Caki2 (cell line): Measurements from ENCODE around the gene ATN1. TPM values are rescaled to one million over a fixed set of nuclear protein-coding genes. Genes with fewer than 3 reads are reported as not detected.

Experiments
- DNase-seq: peaks from one replicate; pipeline ENCODE4 v3.0.0-alpha.2; 2015; ENCODE audit warnings: low read depth
- in situ Hi-C: cut with HindIII; loops from 2 replicates; pipeline ENCODE4 v1.10.0; 2016; ENCODE audit warnings: low sequenced_read_pairs, low pct_unique_long_range_greater_than_20kb, mixed read lengths
- total RNA-seq: library from RNA; depleted of rRNA; stranded (reverse); fragments of >200 nt; shearing (Covaris generic); gene quantifications from 2 replicates; pipeline ENCODE4 v1.2.3, GENCODE V29; 2014; ENCODE audit warnings: low replicate concordance

ATN1 gene
- total RNA-seq, 1 experiment from 2014 or later, result 0.84 TPM

DNA sequence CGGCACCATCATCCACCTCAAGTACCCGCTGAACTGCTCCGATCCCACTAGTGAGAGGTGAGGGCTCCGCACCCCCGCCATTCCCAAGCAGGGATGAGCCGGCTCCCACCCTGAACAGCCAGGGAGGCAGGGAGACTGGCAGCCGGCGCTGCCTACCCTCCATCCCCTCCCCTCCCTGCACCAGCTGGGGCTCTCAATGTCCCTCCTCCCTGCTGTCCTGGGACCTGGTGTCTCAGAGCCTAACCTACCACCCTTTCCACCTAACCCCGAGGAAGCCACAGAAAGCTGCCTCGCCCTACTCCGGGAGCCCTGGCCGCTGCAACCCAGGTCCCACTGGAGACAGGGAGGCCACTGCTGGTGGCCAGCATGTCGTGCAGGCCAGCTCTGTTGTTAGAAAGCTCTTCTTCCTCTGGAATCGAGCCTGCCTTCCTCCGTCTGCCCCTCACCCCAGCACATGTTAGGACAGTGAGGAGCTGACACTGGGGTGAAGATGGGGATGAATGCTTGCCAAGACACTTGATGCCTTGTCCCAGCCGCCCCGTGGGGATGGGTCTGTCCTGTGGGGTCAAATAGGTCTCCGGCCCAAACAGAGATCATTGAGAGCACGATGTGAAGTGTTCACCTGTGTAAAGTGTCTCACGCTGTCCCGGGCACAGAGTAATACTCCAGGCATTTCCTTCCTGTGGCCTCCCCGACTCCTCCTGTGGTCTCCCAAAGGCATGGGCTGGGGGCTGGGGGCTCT lies 24.5 kb downstream of the ATN1 start:
- no peak for DNase-seq
- in situ Hi-C loops, result no loop called here

DNA sequence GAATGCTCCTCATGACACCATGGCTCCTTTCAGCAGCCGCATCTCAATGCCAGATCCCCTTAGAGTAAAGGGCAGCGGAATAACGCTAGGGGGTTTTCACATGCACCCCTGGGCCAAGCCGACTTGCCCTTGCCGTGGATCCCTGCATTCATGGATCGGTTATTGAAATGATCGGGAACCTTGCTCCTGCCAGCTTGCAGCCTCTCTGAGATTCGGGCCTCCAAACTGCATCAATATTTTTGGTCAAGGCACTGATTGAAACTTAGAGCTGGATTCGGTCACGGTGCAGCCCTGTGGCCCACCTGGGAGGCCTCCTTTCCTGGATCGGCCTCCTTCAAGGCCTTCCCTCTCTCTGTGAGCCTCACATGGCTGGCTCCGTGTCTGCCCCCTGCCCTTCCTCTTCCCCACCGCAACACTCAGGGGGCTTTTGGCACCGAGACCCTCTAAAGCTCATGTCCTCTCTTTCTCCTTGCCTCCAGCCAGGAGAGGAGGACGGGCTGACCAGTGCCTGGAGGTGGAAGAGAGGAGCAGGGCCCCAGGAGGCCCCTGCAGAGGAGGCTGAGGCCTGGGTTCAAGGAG lies 25.2 kb downstream of the ATN1 start:
- DNase-seq, result no peak
- in situ Hi-C loops, result no loop called here

GRCh38 chr12:6953442-6954315 lies 25.9 kb downstream of the ATN1 start:
- in situ Hi-C loops, result no loop called here
- no peak for DNase-seq

DNA sequence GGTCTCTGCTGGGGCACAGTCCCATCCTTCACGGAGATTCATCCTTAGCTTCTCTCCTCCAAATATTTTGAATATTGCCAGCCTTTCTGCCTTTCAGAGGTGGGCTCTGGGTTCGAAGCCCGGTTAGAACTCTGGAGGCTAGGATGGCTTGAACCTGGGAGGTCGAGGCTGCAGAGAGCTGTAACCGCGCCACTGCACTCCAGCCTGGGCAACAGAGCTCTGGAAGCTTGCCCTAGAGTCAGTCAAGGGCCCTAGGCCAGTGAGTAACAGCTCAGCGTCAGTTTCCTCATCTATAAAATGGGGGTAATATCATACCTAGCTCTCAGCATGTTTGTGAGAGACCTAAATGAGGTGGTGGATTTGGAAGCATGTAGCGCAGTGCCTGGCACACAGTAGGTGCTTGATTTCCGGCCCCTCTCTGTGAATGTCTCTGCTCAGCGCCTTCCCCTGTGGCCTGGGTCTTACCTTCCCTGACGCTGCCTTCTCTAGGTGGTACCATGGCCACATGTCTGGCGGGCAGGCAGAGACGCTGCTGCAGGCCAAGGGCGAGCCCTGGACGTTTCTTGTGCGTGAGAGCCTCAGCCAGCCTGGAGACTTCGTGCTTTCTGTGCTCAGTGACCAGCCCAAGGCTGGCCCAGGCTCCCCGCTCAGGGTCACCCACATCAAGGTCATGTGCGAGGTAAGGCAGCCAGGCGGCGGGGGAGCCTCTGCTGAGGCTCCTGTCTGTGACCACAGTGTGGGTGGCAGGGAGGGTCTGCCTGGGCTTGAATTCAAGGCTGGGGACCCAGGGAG lies 26.8 kb downstream of the ATN1 start:
- in situ Hi-C loops, result no loop called here
- no peak for DNase-seq

GRCh38 chr12:6955108-6956020 lies 27.6 kb downstream of the ATN1 start:
- no peak for DNase-seq
- in situ Hi-C loops, result no loop called here

DNA sequence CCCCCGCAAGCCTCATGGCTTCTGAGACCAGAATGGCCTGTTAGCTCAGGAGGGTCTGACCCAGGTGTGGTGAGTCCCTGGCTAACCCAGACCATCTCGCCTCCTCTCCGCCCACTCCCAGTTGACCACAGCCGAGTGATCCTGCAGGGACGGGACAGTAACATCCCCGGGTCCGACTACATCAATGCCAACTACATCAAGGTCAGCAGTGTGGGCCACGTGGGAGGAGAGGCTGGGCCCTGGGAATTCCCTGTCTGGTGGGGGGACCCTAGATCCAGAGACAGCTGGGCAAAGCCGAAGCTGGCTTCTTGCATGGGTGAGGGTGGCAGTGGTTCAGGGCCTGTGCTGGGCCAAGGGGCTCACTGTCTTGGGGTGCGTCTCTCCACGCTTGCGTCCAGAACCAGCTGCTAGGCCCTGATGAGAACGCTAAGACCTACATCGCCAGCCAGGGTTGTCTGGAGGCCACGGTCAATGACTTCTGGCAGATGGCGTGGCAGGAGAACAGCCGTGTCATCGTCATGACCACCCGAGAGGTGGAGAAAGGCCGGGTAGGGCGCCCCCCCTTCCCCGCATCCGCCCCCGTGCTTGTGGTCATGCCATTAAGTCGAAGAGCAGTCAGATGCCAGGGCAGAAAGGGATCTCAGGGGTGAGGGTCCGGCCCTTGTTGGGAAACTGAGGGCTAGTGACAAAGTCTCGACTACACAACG lies 28.4 kb downstream of the ATN1 start:
- in situ Hi-C loops, result no loop called here

GRCh38 chr12:6957151-6957701 lies 29.5 kb downstream of the ATN1 start:
- in situ Hi-C loops, result no loop called here
- no peak for DNase-seq

More for the DNA sequence above, 28.4 kb downstream of the ATN1 start:
- DNase-seq, result no peak

GRCh38 chr12:6957741-6958608 lies 30.2 kb downstream of the ATN1 start:
- in situ Hi-C loops, result no loop called here
- DNase-seq, result no peak

DNA sequence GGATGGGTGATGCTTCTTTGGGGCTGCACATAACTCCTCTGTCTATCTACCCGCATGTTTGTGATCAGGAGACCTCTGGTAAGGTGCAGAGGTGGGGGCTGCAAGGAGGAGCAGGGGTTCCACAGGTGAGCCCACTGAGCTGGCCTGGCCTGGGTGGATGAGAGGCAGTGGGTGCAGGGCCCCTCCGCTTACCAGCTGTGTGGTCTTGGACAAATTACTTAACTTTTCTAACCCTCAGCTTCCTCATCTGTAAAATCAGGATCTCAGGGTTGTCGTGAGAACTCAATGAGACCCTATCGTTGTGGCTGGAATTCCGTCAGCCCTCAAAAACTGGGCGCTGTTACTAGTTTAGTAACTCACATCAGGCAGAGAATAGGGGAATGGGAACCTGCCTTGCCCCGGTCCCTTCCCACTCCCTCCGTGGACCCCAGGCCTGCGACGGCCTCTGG lies 30.9 kb downstream of the ATN1 start:
- DNase-seq, result no peak
- in situ Hi-C loops, result no loop called here

GRCh38 chr12:6959058-6959804 lies 31.5 kb downstream of the ATN1 start:
- in situ Hi-C loops, result no loop called here
- no peak for DNase-seq

- DNase-seq, result no peak
- in situ Hi-C loops, result no loop called here
These were observed 32.2 kb downstream of the ATN1 start for GRCh38 chr12:6959805-6960592.

- DNase-seq, result no peak
- in situ Hi-C loops, result no loop called here
These were observed 33.0 kb downstream of the ATN1 start for GRCh38 chr12:6960593-6961277.

- no peak for DNase-seq
- in situ Hi-C loops, result no loop called here
These were observed 33.5 kb downstream of the ATN1 start for GRCh38 chr12:6961278-6961694.
